ENCODE data around the gene BCAS3.
A peak's percentile ranks its signal among the peaks of the same experiment; 100 is the strongest.
"Not testable (repeated sequence)": the region's sequence is repeated elsewhere in the genome, so short reads cannot be mapped to it uniquely, and the experiment has no call there.

Gene BCAS3

GRCh38 chr17:60863892-60864707 lies 186.4 kb downstream of the BCAS3 start:
- H3K4me3 ChIP-seq (ENCODE audit: low read length) = no peak overlapping the region
- H3K27me3 ChIP-seq (ENCODE audit: low read depth, low read length) = no peaks in the 10 kb centered on the region
- H3K36me3 ChIP-seq (replicated peaks; ENCODE audit: low read depth, low read length) = no peaks in the 10 kb centered on the region
- H3K4me1 ChIP-seq (ENCODE audit: low read length) = peaks cover 4% of the 10 kb centered on the region; the same call in 1 of the 2 replicates
- 0 out of 2 replicates have a peak overlapping the region, but pooled peaks have one; percentile 0 for H3K4me2 ChIP-seq (ENCODE audit: low read length)
- H3K79me2 ChIP-seq (ENCODE audit: low read length) = no peaks in the 10 kb centered on the region
- H3K27ac ChIP-seq (ENCODE audit: low read length) = no peak overlapping the region
- H3K9ac ChIP-seq (ENCODE audit: low read length) = no peak overlapping the region
- H4K20me1 ChIP-seq (ENCODE audit: insufficient read depth, low read length) = no peaks in the 10 kb centered on the region
- no peak for TF ChIP-seq CTCF (IDR thresholded peaks at IDR 0.05; ENCODE audit: low read depth, low read length)
- TF ChIP-seq EZH2phosphoT487 (IDR thresholded peaks at IDR 0.05; ENCODE audit: low read depth) = no peak
- H3K9me3 ChIP-seq (ENCODE audit: insufficient read depth, low read length) = no peaks in the 10 kb centered on the region
- H2AFZ ChIP-seq (ENCODE audit: low read depth, low read length) = no peak overlapping the region

- Histone ChIP-seq H3K4me3 (ENCODE audit: low read length) (no peak overlapping the region), H3K36me3 (replicated peaks; ENCODE audit: low read depth, low read length) (no peaks in the 10 kb centered on the region), H3K9me3 (ENCODE audit: insufficient read depth, low read length) (no peaks in the 10 kb centered on the region), H3K27ac (ENCODE audit: low read length) (no peak overlapping the region), H3K9ac (ENCODE audit: low read length) (no peak overlapping the region), H3K79me2 (ENCODE audit: low read length) (no peaks in the 10 kb centered on the region), H2AFZ (ENCODE audit: low read depth, low read length) (no peak overlapping the region), H4K20me1 (ENCODE audit: insufficient read depth, low read length) (no peaks in the 10 kb centered on the region), H3K27me3 (ENCODE audit: low read depth, low read length) (no peaks in the 10 kb centered on the region), H3K4me2 (ENCODE audit: low read length) (no peak overlapping the region), H3K4me1 (ENCODE audit: low read length) (peaks cover 4% of the 10 kb centered on the region; the same call in 1 of the 2 replicates)
- no peak for TF ChIP-seq EZH2phosphoT487 (IDR thresholded peaks at IDR 0.05; ENCODE audit: low read depth)
- TF ChIP-seq CTCF (IDR thresholded peaks at IDR 0.05; ENCODE audit: low read depth, low read length) = no peak
Measured at GRCh38 chr17:60864708-60865005, 187.0 kb downstream of the BCAS3 start.

- no peak overlapping the region for H2AFZ ChIP-seq (ENCODE audit: low read depth, low read length)
- H3K79me2 ChIP-seq (ENCODE audit: low read length) = no peaks in the 10 kb centered on the region
- H3K27ac ChIP-seq (ENCODE audit: low read length) = no peak overlapping the region
- no peak overlapping the region for H3K9ac ChIP-seq (ENCODE audit: low read length)
- no peaks in the 10 kb centered on the region for H3K36me3 ChIP-seq (replicated peaks; ENCODE audit: low read depth, low read length)
- H3K27me3 ChIP-seq (ENCODE audit: low read depth, low read length) = no peaks in the 10 kb centered on the region
- no peaks in the 10 kb centered on the region for H4K20me1 ChIP-seq (ENCODE audit: insufficient read depth, low read length)
- H3K9me3 ChIP-seq (ENCODE audit: insufficient read depth, low read length) = no peaks in the 10 kb centered on the region
- TF ChIP-seq EZH2phosphoT487 (IDR thresholded peaks at IDR 0.05; ENCODE audit: low read depth) (no peak), CTCF (IDR thresholded peaks at IDR 0.05; ENCODE audit: low read depth, low read length) (no peak)
- H3K4me3 ChIP-seq (ENCODE audit: low read length) = no peak overlapping the region
- no peak overlapping the region for H3K4me2 ChIP-seq (ENCODE audit: low read length)
- H3K4me1 ChIP-seq (ENCODE audit: low read length) = no peaks in the 10 kb centered on the region
Measured at GRCh38 chr17:60874772-60875171, 197.1 kb downstream of the BCAS3 start.

GRCh38 chr17:60886731-60887613 lies 209.3 kb downstream of the BCAS3 start:
- Histone ChIP-seq H2AFZ (ENCODE audit: low read depth, low read length) (peak overlapping the region; percentile 94), H3K4me2 (ENCODE audit: low read length) (peak overlapping the region; percentile 78), H3K9ac (ENCODE audit: low read length) (peak overlapping the region; percentile 66), H3K4me3 (ENCODE audit: low read length) (peak overlapping the region; percentile 80)
- H3K27me3 ChIP-seq (ENCODE audit: low read depth, low read length); H3K27ac ChIP-seq (ENCODE audit: low read length); H3K9me3 ChIP-seq (ENCODE audit: insufficient read depth, low read length); H4K20me1 ChIP-seq (ENCODE audit: insufficient read depth, low read length); H3K4me1 ChIP-seq (ENCODE audit: low read length); H3K36me3 ChIP-seq (replicated peaks; ENCODE audit: low read depth, low read length); H3K79me2 ChIP-seq (ENCODE audit: low read length): not testable (repeated sequence)

All from OCI-LY3 (cell line).